ENCODE measurements around the gene CCR8.

- TF ChIP-seq CTCF (IDR thresholded peaks at IDR 0.05) (no peak), POLR2A (IDR thresholded peaks at IDR 0.05) (no peak)
Measured at GRCh38 chr3:39282057-39282456, 47.5 kb upstream of the CCR8 start.
